HepG2 (cell line): Measurements from ENCODE around the gene PCDHB11.
"Not testable (repeated sequence)": the region's sequence is repeated elsewhere in the genome, so short reads cannot be mapped to it uniquely, and the experiment has no call there.

ENCODE experiments used
- NR2F2 ChIP-seq: IDR thresholded peaks from 2 replicates; pipeline ENCODE4 v1.6.1; 2012; ENCODE audit warnings: low read depth, inconsistent platforms, borderline replicate concordance
- POLR2A ChIP-seq, 2 experiments: IDR thresholded peaks; 2 replicates each; pipeline ENCODE4 v1.6.1; 2011; ENCODE audit warnings: low read depth in 2 of 2, low read length in 2 of 2, mild to moderate bottlenecking in 1 of 2, moderate library complexity in 1 of 2; ENCODE audit not compliant: insufficient read depth in 1 of 2
- ZNF724P ChIP-seq: sonication (generic); formaldehyde crosslinking; IDR thresholded peaks from 2 replicates; pipeline ENCODE4 v1.8.0; 2022; ENCODE audit warnings: missing genetic modification reagents, borderline replicate concordance
- TF ChIP-seq, protein P1 (sequence below): sonication (generic); formaldehyde crosslinking; IDR thresholded peaks from 2 replicates; pipeline ENCODE4 v1.4.0; 2020; ENCODE audit warnings: missing genetic modification reagents, borderline replicate concordance

DNA sequence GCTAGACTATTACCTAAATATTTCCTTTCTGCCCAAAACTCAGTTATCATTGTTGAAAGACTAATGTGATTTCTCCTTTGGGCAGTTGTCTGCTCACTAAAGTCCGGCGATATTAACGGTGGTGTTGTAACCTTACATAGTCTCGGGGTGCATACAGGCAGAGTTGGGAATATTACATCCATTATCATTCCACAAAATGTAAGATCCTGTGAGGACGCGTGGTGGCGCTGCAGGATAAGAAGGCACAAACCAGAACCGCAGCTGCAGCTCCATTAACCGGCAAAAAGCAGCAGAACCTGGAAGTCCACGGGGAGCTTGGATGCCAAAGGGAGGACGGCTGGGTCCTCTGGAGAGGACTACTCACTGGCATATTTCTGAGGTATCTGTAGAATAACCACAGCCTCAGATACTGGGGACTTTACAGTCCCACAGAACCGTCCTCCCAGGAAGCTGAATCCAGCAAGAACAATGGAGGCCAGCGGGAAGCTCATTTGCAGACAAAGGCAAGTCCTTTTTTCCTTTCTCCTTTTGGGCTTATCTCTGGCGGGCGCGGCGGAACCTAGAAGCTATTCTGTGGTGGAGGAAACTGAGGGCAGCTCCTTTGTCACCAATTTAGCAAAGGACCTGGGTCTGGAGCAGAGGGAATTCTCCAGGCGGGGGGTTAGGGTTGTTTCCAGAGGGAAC lies 14.4 kb downstream of the PCDHB11 start, which contains the start of gene PCDHB13:
- TF ChIP-seq, protein P1, sequence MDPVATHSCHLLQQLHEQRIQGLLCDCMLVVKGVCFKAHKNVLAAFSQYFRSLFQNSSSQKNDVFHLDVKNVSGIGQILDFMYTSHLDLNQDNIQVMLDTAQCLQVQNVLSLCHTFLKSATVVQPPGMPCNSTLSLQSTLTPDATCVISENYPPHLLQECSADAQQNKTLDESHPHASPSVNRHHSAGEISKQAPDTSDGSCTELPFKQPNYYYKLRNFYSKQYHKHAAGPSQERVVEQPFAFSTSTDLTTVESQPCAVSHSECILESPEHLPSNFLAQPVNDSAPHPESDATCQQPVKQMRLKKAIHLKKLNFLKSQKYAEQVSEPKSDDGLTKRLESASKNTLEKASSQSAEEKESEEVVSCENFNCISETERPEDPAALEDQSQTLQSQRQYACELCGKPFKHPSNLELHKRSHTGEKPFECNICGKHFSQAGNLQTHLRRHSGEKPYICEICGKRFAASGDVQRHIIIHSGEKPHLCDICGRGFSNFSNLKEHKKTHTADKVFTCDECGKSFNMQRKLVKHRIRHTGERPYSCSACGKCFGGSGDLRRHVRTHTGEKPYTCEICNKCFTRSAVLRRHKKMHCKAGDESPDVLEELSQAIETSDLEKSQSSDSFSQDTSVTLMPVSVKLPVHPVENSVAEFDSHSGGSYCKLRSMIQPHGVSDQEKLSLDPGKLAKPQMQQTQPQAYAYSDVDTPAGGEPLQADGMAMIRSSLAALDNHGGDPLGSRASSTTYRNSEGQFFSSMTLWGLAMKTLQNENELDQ (CRISPR knock-in tag) = not testable (repeated sequence)
- not testable (repeated sequence) for TF ChIP-seq NR2F2; ZNF724P; POLR2A (IDR thresholded peaks at IDR 0.05; ENCODE audit: insufficient read depth in 1 of 2, low read depth in 2 of 2, low read length in 2 of 2)
